ENCODE measurements around the gene TEDC2. TPM values are rescaled to one million over a fixed set of nuclear protein-coding genes. Genes with fewer than 3 reads are reported as not detected.
A peak's percentile ranks its signal among the peaks of the same experiment; 100 is the strongest.

TEDC2 gene
- total RNA-seq, 2 experiments from 2014 or later, result 48.0 to 110 TPM

DNA sequence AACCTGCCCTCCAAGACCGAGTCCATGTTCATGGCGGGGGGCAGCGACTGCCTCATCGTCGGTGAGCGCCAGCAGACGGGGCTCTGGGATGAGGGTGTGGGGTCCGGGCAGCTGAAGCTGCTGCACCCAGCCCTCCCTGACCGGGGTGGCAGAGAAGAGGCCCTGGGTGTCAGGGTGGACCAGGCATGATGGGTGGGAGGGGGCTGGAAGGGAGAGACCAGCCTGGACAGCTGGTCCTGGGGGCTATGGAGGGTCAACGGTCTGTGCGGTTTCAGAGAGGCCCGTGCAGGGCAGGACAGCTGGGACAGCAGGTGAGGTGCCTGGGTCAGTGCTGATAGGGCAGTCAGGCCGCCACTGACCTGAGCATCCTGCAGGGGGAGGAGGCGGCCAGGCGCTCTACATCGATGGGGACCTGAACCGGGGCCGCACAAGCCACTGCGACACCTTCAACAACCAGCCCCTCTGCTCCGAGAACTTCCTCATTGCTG is 40.6 kb downstream of the TEDC2 start:
- H3K9me3 ChIP-seq (ENCODE audit: low read length), result no peaks in the 10 kb centered on the region
- ChIA-PET CTCF (ENCODE audit: unreplicated experiment) (no interaction called here), POLR2A (no interaction called here)
- peaks cover 37% of the 10 kb centered on the region for H3K36me3 ChIP-seq (ENCODE audit: insufficient read depth, low read length)
- no peak for DNase-seq (ENCODE audit: low spot score)
- intact Hi-C loops (cut with micrococcal nuclease; ENCODE audit: unreplicated experiment), result loop anchor here (2.0 kb wide), 1 partner anchor 26 kb away; the partner anchor contains the start of gene TBC1D24
- H3K4me2 ChIP-seq (ENCODE audit: low read length), result no peak overlapping the region
- no peaks in the 10 kb centered on the region for H4K20me1 ChIP-seq (ENCODE audit: insufficient read depth, low read length)
- H3K79me2 ChIP-seq (ENCODE audit: insufficient read depth, low read depth, low read length), result no peaks in the 10 kb centered on the region
- no peak overlapping the region for H2AFZ ChIP-seq (ENCODE audit: low read length)
- H3K27ac ChIP-seq (ENCODE audit: low read depth, low read length, poor library complexity, severe bottlenecking), result no peak overlapping the region
- no TSS peak for BruUV-seq (replicated peaks)
- TF ChIP-seq, protein P1, sequence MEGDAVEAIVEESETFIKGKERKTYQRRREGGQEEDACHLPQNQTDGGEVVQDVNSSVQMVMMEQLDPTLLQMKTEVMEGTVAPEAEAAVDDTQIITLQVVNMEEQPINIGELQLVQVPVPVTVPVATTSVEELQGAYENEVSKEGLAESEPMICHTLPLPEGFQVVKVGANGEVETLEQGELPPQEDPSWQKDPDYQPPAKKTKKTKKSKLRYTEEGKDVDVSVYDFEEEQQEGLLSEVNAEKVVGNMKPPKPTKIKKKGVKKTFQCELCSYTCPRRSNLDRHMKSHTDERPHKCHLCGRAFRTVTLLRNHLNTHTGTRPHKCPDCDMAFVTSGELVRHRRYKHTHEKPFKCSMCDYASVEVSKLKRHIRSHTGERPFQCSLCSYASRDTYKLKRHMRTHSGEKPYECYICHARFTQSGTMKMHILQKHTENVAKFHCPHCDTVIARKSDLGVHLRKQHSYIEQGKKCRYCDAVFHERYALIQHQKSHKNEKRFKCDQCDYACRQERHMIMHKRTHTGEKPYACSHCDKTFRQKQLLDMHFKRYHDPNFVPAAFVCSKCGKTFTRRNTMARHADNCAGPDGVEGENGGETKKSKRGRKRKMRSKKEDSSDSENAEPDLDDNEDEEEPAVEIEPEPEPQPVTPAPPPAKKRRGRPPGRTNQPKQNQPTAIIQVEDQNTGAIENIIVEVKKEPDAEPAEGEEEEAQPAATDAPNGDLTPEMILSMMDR (conservative IDR thresholded peaks at IDR 0.05; ENCODE audit: low read length), result no peak
- no peak for TF ChIP-seq EZH2phosphoT487 (IDR thresholded peaks at IDR 0.05; ENCODE audit: borderline replicate concordance, low read depth, low read length)
- H3K4me1 ChIP-seq (ENCODE audit: insufficient read depth, low read length, poor library complexity, severe bottlenecking), result peaks cover 10% of the 10 kb centered on the region
- no peak overlapping the region for H3K4me3 ChIP-seq (ENCODE audit: low read depth, low read length, poor library complexity, severe bottlenecking)
- H3K9me2 ChIP-seq (ENCODE audit: insufficient read depth, low read length), result no peaks in the 10 kb centered on the region

DNA sequence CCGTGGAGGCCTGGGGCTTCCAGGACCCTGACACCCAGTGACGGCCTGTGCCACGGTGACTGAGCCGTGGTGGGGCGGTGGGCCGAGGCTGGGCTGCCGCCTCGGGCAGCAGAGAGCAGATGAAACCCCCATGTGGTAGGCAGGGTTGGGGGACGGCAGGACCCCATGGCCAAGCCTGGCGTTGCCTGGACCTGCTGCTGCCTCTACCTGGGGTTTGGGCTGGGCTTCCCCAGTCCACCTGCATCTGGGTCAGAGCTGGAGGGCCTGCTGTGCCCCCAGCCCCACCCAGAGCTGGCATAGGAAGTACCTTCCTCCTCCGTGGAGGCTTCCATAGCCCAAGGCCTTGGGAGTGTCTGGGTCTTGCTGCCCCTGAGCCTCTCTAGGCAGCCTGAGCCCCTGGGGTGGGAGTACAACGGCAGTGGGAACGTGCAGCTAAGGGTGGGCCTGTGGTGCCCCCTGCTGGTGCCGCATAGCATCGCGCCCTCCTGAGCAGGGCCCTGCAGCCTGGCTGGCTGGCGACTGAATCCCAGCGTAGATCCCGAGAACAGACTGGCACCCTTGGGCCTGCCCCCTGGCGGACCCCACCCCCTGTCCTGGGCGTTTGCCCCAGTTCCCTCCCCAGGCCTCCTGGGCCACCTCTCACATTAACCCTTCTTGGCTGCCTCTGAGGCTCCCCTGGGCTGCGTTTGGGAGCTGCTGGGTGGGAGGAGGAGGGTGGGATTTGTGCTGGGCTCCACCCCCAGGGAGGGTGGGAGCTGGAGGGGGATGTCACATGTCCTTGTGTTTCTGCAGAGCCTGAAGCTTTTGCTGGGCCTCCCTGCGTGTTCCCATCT is 41.2 kb downstream of the TEDC2 start:
- intact Hi-C loops (cut with micrococcal nuclease; ENCODE audit: unreplicated experiment), result loop anchor here (1.0 to 2.0 kb wide), 2 partner anchors 26 to 71 kb away; partner anchors contain the start of gene TBC1D24
- Histone ChIP-seq H3K4me3 (ENCODE audit: low read depth, low read length, poor library complexity, severe bottlenecking) (no peak overlapping the region), H3K9me3 (ENCODE audit: low read length) (no peaks in the 10 kb centered on the region), H3K9me2 (ENCODE audit: insufficient read depth, low read length) (no peaks in the 10 kb centered on the region), H3K79me2 (ENCODE audit: insufficient read depth, low read depth, low read length) (no peaks in the 10 kb centered on the region), H2AFZ (ENCODE audit: low read length) (no peak overlapping the region), H3K4me1 (ENCODE audit: insufficient read depth, low read length, poor library complexity, severe bottlenecking) (peaks cover 10% of the 10 kb centered on the region), H3K36me3 (ENCODE audit: insufficient read depth, low read length) (peaks cover 37% of the 10 kb centered on the region), H3K27ac (ENCODE audit: low read depth, low read length, poor library complexity, severe bottlenecking) (no peak overlapping the region), H4K20me1 (ENCODE audit: insufficient read depth, low read length) (no peaks in the 10 kb centered on the region), H3K4me2 (ENCODE audit: low read length) (peak overlapping the region; percentile 44; the same call in 1 of the 2 replicates)
- no TSS peak for BruUV-seq (replicated peaks)
- CTCF ChIA-PET (ENCODE audit: unreplicated experiment), result no interaction called here
- TF ChIP-seq EZH2phosphoT487 (IDR thresholded peaks at IDR 0.05; ENCODE audit: borderline replicate concordance, low read depth, low read length), result no peak
- TF ChIP-seq, protein P1 (conservative IDR thresholded peaks at IDR 0.05; ENCODE audit: low read length), result peak; percentile 98
- DNase-seq (ENCODE audit: low spot score), result peak; percentile 83
- POLR2A ChIA-PET, result interaction anchor here (1.0 kb wide), 1 partner anchor 31 kb away, joined by 3 read pairs; no protein-coding TSS in a partner anchor
